SK-N-SH (cell line): Measurements from ENCODE around the gene ABHD2. TPM values are rescaled to one million over a fixed set of nuclear protein-coding genes. Genes with fewer than 3 reads are reported as not detected.

Experiments used
- CTCF ChIA-PET: fragments of 300-600, 350-600 bp; formaldehyde crosslinking; extraction: SDS; loops from one replicate; lab custom pipeline; 2021; lab: Yijun Ruan, JAX
- POLR2A ChIA-PET: fragments of 350-600 bp; sonication (Branson Sonifier 250); formaldehyde crosslinking; extraction: SDS; loops from one replicate; lab custom pipeline; 2020; ENCODE audit warnings: antibody characterized with exemption, inconsistent platforms; lab: Yijun Ruan, JAX
- DNase-seq: peaks from one replicate; pipeline ENCODE4 v3.0.0; 2012
- H2AFZ ChIP-seq: fragments of 200-600 bp; sonication (generic); 2 replicates; pipeline ENCODE4 v1.8.1; 2016; ENCODE audit warnings: antibody characterized with exemption, mild to moderate bottlenecking, low read depth
- H3F3A ChIP-seq: fragments of 200-600 bp; sonication (generic); replicated peaks from 2 replicates; pipeline ENCODE3; 2016; ENCODE audit warnings: antibody characterized with exemption, mild to moderate bottlenecking; ENCODE audit not compliant: insufficient read depth
- H3K27ac ChIP-seq, 2 experiments: fragments of 200-500 bp in 1 of 2; fragments of 200-600 bp in 1 of 2; sonication (Bioruptor generic) in 1 of 2; sonication (generic), shearing (Covaris generic) in 1 of 2; 2 replicates each; pipeline versions ENCODE4 v1.5.1 to v1.6.1; 2014 to 2016; ENCODE audit warnings: low read depth in 2 of 2, inconsistent platforms in 1 of 2, low read length in 1 of 2, mild to moderate bottlenecking in 1 of 2, mixed read lengths in 1 of 2
- H3K27me3 ChIP-seq: fragments of 200-600 bp; sonication (generic), shearing (Covaris generic); 2 replicates; pipeline ENCODE4 v1.6.1; 2016; ENCODE audit warnings: mixed run types; ENCODE audit not compliant: insufficient read depth
- H3K36me3 ChIP-seq, 2 experiments: fragments of 200-500 bp in 1 of 2; fragments of 200-600 bp in 1 of 2; sonication (Bioruptor generic) in 1 of 2; sonication (generic) in 1 of 2; replicated peaks in 1 of 2; 2 replicates each; pipeline versions ENCODE3 to v1.5.1; 2014 to 2016; ENCODE audit warnings: low read length in 1 of 2, mild to moderate bottlenecking in 1 of 2; ENCODE audit not compliant: insufficient read depth in 2 of 2, control insufficient read depth in 1 of 2
- H3K4me1 ChIP-seq, 2 experiments: fragments of 200-500 bp in 1 of 2; fragments of 200-600 bp in 1 of 2; sonication (Bioruptor generic) in 1 of 2; sonication (generic), shearing (Covaris generic) in 1 of 2; 2 replicates each; pipeline versions ENCODE4 v1.5.1 to v1.6.1; 2014 to 2016; ENCODE audit warnings: low read depth in 1 of 2, low read length in 1 of 2, mixed run types in 1 of 2; ENCODE audit not compliant: insufficient read depth in 2 of 2, control insufficient read depth in 1 of 2
- H3K4me2 ChIP-seq: fragments of 200-600 bp; sonication (generic), shearing (Covaris generic); 2 replicates; pipeline ENCODE4 v1.6.1; 2017; ENCODE audit warnings: mixed run types
- H3K4me3 ChIP-seq, 2 experiments: fragments of 200-500 bp in 1 of 2; fragments of 200-600 bp in 1 of 2; sonication (Bioruptor generic) in 1 of 2; sonication (generic), shearing (Covaris generic) in 1 of 2; 2 replicates each; pipeline versions ENCODE4 v1.5.1 to v1.8.1; 2014 to 2016; ENCODE audit warnings: low read depth in 2 of 2, inconsistent platforms in 1 of 2, low read length in 1 of 2, mild to moderate bottlenecking in 1 of 2, mixed read lengths in 1 of 2, moderate library complexity in 1 of 2
- H3K79me2 ChIP-seq: fragments of 200-600 bp; sonication (generic); 2 replicates; pipeline ENCODE4 v1.8.1; 2017; ENCODE audit warnings: mild to moderate bottlenecking; ENCODE audit not compliant: insufficient read depth
- H3K9ac ChIP-seq: fragments of 200-600 bp; sonication (generic); 2 replicates; pipeline ENCODE4 v1.6.1; 2017; ENCODE audit warnings: mixed run types
- H3K9me2 ChIP-seq: fragments of 200-600 bp; sonication (generic); 2 replicates; pipeline ENCODE4 v1.6.1; 2017; ENCODE audit warnings: mixed run types
- H3K9me3 ChIP-seq: fragments of 200-600 bp; sonication (generic); 2 replicates; pipeline ENCODE4 v1.6.1; 2017; ENCODE audit warnings: mixed run types, mild to moderate bottlenecking, moderate library complexity
- H4K20me1 ChIP-seq: fragments of 200-600 bp; sonication (generic); 2 replicates; pipeline ENCODE4 v1.6.1; 2017; ENCODE audit warnings: mild to moderate bottlenecking, mixed run types; ENCODE audit not compliant: insufficient read depth
- FOXM1 ChIP-seq: IDR thresholded peaks from 2 replicates; pipeline ENCODE4 v1.4.0; 2012; ENCODE audit warnings: low read depth, mild to moderate bottlenecking
- GATA2 ChIP-seq: sonication (generic); formaldehyde crosslinking; IDR thresholded peaks from 2 replicates; pipeline ENCODE4 v1.5.0; 2020; ENCODE audit warnings: mild to moderate bottlenecking, missing genetic modification reagents
- JUND ChIP-seq: IDR thresholded peaks from 2 replicates; pipeline ENCODE4 v1.4.0; 2012
- POLR2AphosphoS5 ChIP-seq: IDR thresholded peaks from 2 replicates; pipeline ENCODE4 v1.6.1; 2012; ENCODE audit warnings: low read depth, low read length
- RAD21 ChIP-seq: IDR thresholded peaks from 2 replicates; pipeline ENCODE4 v1.6.1; 2012; ENCODE audit warnings: mild to moderate bottlenecking, low read length
- RCOR1 ChIP-seq: fragments of 150-350 bp; IDR thresholded peaks from 2 replicates; pipeline ENCODE4 v1.6.1; 2017; ENCODE audit warnings: antibody characterized with exemption, low read length
- RXRA ChIP-seq: IDR thresholded peaks from 2 replicates; pipeline ENCODE4 v1.4.0; 2012; ENCODE audit warnings: low read depth, mild to moderate bottlenecking, borderline replicate concordance
- SMC3 ChIP-seq: IDR thresholded peaks from 2 replicates; pipeline ENCODE4 v1.6.1; 2012; ENCODE audit warnings: low read depth, low read length, improper control_type of control experiment
- TAF1 ChIP-seq: IDR thresholded peaks from 2 replicates; pipeline ENCODE4 v1.6.1; 2012; ENCODE audit warnings: low read depth, mild to moderate bottlenecking, low read length, moderate library complexity, borderline replicate concordance
- TCF12 ChIP-seq: IDR thresholded peaks from 2 replicates; pipeline ENCODE4 v1.4.0; 2012
- TEAD4 ChIP-seq: IDR thresholded peaks from 2 replicates; pipeline ENCODE4 v1.4.0; 2012; ENCODE audit warnings: mild to moderate bottlenecking, borderline replicate concordance; ENCODE audit not compliant: insufficient read depth
- WGBS: methylation state at CpG from one replicate; pipeline ENCODE4 v1.1.6; 2017; ENCODE audit warnings: low lambda C conversion rate; 5-methylcytosine and 5-hydroxymethylcytosine counted together
- polyA plus RNA-seq, 3 experiments: library from polyadenylated mRNA; depleted of rRNA; stranded (reverse); fragments of >200 nt; gene quantifications; 2 replicates each; pipeline ENCODE4 v1.2.3, GENCODE V29; 2012
- TF ChIP-seq, protein P1 (sequence below): IDR thresholded peaks from 2 replicates; pipeline ENCODE4 v1.4.0; 2012; ENCODE audit warnings: low read depth
- TF ChIP-seq, protein P2 (sequence below): IDR thresholded peaks from 2 replicates; pipeline ENCODE4 v1.4.0; 2012; ENCODE audit warnings: low read depth, borderline replicate concordance
- TF ChIP-seq, protein P3 (sequence below): IDR thresholded peaks from 2 replicates; pipeline ENCODE4 v1.4.0; 2012; ENCODE audit warnings: low read depth, borderline replicate concordance
- TF ChIP-seq, protein P4 (sequence below): fragments of 200-600 bp; sonication (generic); IDR thresholded peaks from 2 replicates; pipeline ENCODE4 v1.6.1; 2017; ENCODE audit warnings: antibody characterized with exemption, mild to moderate bottlenecking, moderate library complexity

Gene ABHD2
- polyA plus RNA-seq, 1 of the 3 experiments (the other 2 are of a cell fraction): 19.2 TPM

- TF ChIP-seq RXRA (no peak), TCF12 (no peak), POLR2AphosphoS5 (no peak), FOXM1 (no peak), TEAD4 (no peak), RCOR1 (no peak), SMC3 (no peak), JUND (no peak)
- TF ChIP-seq, protein P1, sequence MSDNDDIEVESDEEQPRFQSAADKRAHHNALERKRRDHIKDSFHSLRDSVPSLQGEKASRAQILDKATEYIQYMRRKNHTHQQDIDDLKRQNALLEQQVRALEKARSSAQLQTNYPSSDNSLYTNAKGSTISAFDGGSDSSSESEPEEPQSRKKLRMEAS: no peak
Measured at GRCh38 chr15:89217686-89218376, 129.6 kb downstream of the ABHD2 start (continued).

GRCh38 chr15:89218531-89218930 lies 130.3 kb downstream of the ABHD2 start:
- H3K4me3 ChIP-seq: no peak overlapping the region
- POLR2A ChIA-PET: no interaction called here

More at GRCh38 chr15:89218531-89218930, 130.3 kb downstream of the ABHD2 start:
- Histone ChIP-seq H3K9me2 (no peaks in the 10 kb centered on the region), H3K27ac (no peak overlapping the region), H3K79me2 (no peaks in the 10 kb centered on the region), H3K9me3 (no peaks in the 10 kb centered on the region), H3K4me2 (no peak overlapping the region), H3K4me1 (no peaks in the 10 kb centered on the region), H3K27me3 (no peaks in the 10 kb centered on the region; the same call in 1 of the 2 replicates), H3F3A (no peaks in the 10 kb centered on the region), H3K9ac (no peak overlapping the region), H2AFZ (no peak overlapping the region), H4K20me1 (no peaks in the 10 kb centered on the region), H3K36me3 (no peaks in the 10 kb centered on the region)
- DNase-seq: no peak
- CTCF ChIA-PET: interaction anchor here (4.3 kb wide), 1 partner anchor 11 kb away, joined by 39 read pairs; no protein-coding TSS in a partner anchor
- TF ChIP-seq, protein P2, sequence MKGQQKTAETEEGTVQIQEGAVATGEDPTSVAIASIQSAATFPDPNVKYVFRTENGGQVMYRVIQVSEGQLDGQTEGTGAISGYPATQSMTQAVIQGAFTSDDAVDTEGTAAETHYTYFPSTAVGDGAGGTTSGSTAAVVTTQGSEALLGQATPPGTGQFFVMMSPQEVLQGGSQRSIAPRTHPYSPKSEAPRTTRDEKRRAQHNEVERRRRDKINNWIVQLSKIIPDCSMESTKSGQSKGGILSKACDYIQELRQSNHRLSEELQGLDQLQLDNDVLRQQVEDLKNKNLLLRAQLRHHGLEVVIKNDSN: no peak
- TF ChIP-seq, protein P3, sequence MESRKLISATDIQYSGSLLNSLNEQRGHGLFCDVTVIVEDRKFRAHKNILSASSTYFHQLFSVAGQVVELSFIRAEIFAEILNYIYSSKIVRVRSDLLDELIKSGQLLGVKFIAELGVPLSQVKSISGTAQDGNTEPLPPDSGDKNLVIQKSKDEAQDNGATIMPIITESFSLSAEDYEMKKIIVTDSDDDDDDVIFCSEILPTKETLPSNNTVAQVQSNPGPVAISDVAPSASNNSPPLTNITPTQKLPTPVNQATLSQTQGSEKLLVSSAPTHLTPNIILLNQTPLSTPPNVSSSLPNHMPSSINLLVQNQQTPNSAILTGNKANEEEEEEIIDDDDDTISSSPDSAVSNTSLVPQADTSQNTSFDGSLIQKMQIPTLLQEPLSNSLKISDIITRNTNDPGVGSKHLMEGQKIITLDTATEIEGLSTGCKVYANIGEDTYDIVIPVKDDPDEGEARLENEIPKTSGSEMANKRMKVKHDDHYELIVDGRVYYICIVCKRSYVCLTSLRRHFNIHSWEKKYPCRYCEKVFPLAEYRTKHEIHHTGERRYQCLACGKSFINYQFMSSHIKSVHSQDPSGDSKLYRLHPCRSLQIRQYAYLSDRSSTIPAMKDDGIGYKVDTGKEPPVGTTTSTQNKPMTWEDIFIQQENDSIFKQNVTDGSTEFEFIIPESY: no peak
- TF ChIP-seq GATA2 (CRISPR knock-in tag): no peak
- no peak for TF ChIP-seq TCF12
- TF ChIP-seq TAF1: no peak
- TF ChIP-seq RAD21: no peak
- TF ChIP-seq TEAD4: no peak
- TF ChIP-seq, protein P4, sequence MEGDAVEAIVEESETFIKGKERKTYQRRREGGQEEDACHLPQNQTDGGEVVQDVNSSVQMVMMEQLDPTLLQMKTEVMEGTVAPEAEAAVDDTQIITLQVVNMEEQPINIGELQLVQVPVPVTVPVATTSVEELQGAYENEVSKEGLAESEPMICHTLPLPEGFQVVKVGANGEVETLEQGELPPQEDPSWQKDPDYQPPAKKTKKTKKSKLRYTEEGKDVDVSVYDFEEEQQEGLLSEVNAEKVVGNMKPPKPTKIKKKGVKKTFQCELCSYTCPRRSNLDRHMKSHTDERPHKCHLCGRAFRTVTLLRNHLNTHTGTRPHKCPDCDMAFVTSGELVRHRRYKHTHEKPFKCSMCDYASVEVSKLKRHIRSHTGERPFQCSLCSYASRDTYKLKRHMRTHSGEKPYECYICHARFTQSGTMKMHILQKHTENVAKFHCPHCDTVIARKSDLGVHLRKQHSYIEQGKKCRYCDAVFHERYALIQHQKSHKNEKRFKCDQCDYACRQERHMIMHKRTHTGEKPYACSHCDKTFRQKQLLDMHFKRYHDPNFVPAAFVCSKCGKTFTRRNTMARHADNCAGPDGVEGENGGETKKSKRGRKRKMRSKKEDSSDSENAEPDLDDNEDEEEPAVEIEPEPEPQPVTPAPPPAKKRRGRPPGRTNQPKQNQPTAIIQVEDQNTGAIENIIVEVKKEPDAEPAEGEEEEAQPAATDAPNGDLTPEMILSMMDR: no peak
- 84% methylated on average over 5 of the region's 8 CpGs for WGBS
